ENCODE results near the gene ZFR.

GRCh38 chr5:32436553-32437242 is 7.8 kb downstream of the ZFR start:
- TF ChIP-seq CTCF (IDR thresholded peaks at IDR 0.05 in 8 of 11, conservative IDR thresholded peaks at IDR 0.05 in 3 of 11) = no peak
- no peak for TF ChIP-seq POLR2A (IDR thresholded peaks at IDR 0.05)

Measured in spleen (tissue), 7 donors.